Ishikawa (cell line): ENCODE data around the gene STEEP1.

Source experiments
- CEBPB ChIP-seq: IDR thresholded peaks from 2 replicates; pipeline ENCODE4 v1.6.1; 2012
- CREB1 ChIP-seq: IDR thresholded peaks from 2 replicates; pipeline ENCODE4 v1.6.1; 2012; ENCODE audit warnings: low read depth
- EGR1 ChIP-seq: IDR thresholded peaks from 2 replicates; pipeline ENCODE4 v1.6.1; 2012
- EP300 ChIP-seq: IDR thresholded peaks from 2 replicates; pipeline ENCODE4 v1.6.1; 2012; ENCODE audit warnings: borderline replicate concordance
- FOXM1 ChIP-seq: IDR thresholded peaks from 2 replicates; pipeline ENCODE4 v1.6.1; 2012; ENCODE audit warnings: low read depth, borderline replicate concordance
- MAX ChIP-seq: IDR thresholded peaks from 2 replicates; pipeline ENCODE4 v1.6.1; 2012
- NFIC ChIP-seq: IDR thresholded peaks from 2 replicates; pipeline ENCODE4 v1.6.1; 2012
- RAD21 ChIP-seq: IDR thresholded peaks from 2 replicates; pipeline ENCODE4 v1.6.1; 2012; ENCODE audit warnings: low read depth
- TAF1 ChIP-seq: IDR thresholded peaks from 2 replicates; pipeline ENCODE4 v1.6.1; 2012; ENCODE audit warnings: low read depth, mild to moderate bottlenecking
- TCF12 ChIP-seq: IDR thresholded peaks from 2 replicates; pipeline ENCODE4 v1.6.1; 2012; ENCODE audit warnings: low read depth
- TEAD4 ChIP-seq: IDR thresholded peaks from 2 replicates; pipeline ENCODE4 v1.6.1; 2012
- USF1 ChIP-seq: IDR thresholded peaks from 2 replicates; pipeline ENCODE4 v1.6.1; 2012
- YY1 ChIP-seq: IDR thresholded peaks from 2 replicates; pipeline ENCODE4 v1.6.1; 2012; ENCODE audit warnings: low read depth
- ZBTB7A ChIP-seq: IDR thresholded peaks from 2 replicates; pipeline ENCODE4 v1.6.1; 2012; ENCODE audit warnings: low read depth
- TF ChIP-seq, protein P1 (sequence below): IDR thresholded peaks from 2 replicates; pipeline ENCODE4 v1.6.1; 2012; ENCODE audit warnings: low read depth, mild to moderate bottlenecking

The STEEP1 gene

GRCh38 chrX:119565107-119565663 lies at the start of gene STEEP1:
STEEP1 (minus strand) TSS chrX:119565409; CDS start chrX:119565355, 54 bp downstream.
- TF ChIP-seq TCF12 (no peak), MAX (peak; percentile 80), ZBTB7A (no peak), FOXM1 (no peak), EP300 (no peak), YY1 (no peak), USF1 (peak; percentile 94), EGR1 (peak; percentile 39), CREB1 (peak; percentile 86), TAF1 (peak; percentile 45), NFIC (peak; percentile 22; the same call in 1 of the 2 replicates)

GRCh38 chrX:119614776-119615175 lies 49.6 kb upstream of the STEEP1 start:
- no peak for TF ChIP-seq RAD21
- no peak for TF ChIP-seq MAX
- TF ChIP-seq, protein P1, sequence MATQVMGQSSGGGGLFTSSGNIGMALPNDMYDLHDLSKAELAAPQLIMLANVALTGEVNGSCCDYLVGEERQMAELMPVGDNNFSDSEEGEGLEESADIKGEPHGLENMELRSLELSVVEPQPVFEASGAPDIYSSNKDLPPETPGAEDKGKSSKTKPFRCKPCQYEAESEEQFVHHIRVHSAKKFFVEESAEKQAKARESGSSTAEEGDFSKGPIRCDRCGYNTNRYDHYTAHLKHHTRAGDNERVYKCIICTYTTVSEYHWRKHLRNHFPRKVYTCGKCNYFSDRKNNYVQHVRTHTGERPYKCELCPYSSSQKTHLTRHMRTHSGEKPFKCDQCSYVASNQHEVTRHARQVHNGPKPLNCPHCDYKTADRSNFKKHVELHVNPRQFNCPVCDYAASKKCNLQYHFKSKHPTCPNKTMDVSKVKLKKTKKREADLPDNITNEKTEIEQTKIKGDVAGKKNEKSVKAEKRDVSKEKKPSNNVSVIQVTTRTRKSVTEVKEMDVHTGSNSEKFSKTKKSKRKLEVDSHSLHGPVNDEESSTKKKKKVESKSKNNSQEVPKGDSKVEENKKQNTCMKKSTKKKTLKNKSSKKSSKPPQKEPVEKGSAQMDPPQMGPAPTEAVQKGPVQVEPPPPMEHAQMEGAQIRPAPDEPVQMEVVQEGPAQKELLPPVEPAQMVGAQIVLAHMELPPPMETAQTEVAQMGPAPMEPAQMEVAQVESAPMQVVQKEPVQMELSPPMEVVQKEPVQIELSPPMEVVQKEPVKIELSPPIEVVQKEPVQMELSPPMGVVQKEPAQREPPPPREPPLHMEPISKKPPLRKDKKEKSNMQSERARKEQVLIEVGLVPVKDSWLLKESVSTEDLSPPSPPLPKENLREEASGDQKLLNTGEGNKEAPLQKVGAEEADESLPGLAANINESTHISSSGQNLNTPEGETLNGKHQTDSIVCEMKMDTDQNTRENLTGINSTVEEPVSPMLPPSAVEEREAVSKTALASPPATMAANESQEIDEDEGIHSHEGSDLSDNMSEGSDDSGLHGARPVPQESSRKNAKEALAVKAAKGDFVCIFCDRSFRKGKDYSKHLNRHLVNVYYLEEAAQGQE, result no peak
- TF ChIP-seq TAF1, result no peak
- no peak for TF ChIP-seq CEBPB
- no peak for TF ChIP-seq NFIC

DNA sequence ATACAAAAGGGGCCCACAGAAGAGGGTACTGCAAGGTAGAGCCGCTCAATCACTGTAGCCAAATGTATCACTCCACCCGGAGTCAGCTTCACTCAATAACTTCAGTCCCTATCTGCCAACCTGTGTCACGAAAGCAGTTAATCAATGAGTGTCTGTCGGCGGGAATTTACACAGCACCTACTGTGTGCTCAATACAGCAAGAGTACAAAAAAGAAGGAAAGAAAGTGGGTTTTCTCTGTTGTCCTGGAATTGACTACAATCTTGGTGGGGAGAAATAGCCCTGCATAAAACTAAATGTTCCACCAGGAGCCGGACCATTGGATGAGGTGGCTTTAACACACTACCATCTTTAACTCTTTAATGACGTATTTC lies 41.8 kb upstream of the STEEP1 start:
- TF ChIP-seq USF1, result no peak
- no peak for TF ChIP-seq NFIC
- no peak for TF ChIP-seq ZBTB7A
- no peak for TF ChIP-seq TEAD4
- TF ChIP-seq CREB1, result no peak
- no peak for TF ChIP-seq EGR1
- TF ChIP-seq YY1, result no peak
- TF ChIP-seq, protein P1, result no peak
- no peak for TF ChIP-seq RAD21
- TF ChIP-seq MAX, result no peak
- TF ChIP-seq TCF12, result no peak
- TF ChIP-seq CEBPB, result no peak
- no peak for TF ChIP-seq EP300
- no peak for TF ChIP-seq FOXM1
- no peak for TF ChIP-seq TAF1

DNA sequence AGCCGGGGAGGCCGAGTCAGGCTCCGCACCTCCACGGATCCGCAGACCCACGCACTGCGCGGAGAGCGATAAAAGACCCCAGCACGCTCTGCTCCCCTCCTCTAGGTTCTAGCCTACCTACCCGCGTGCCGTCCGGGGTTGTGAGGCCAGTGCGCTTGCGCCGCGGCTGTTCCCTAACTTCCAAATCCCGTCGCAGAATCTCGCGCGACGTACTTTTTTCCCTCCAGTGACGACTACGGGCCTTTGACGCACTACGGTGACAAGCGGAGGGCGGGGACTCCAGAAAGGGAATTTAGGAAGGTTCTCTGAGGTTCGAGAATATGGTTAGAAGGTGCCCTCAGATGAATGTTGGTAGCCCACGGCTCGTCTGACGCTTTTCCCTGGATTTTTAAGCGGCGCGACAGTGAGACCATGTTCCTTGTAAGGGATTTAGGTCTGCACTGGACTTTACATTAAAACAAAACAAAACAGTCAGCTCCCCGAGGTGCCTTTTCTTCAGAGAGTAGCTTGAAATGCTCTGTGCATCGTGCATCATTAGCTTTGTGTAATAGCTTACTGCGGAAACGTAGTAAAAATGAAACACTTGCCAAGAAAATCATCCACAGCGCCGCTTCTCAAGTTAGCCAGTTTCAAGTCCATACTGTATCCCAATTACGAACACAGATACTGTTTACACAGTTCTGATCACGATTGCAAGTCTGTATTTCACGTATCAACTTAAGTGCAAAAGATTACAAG lies 41.2 kb upstream of the STEEP1 start, which contains the start of gene NKRF:
TSS of gene NKRF (minus strand) at position 145 of the 738 bp plus-strand sequence.
- TF ChIP-seq, protein P1, result no peak
- TF ChIP-seq NFIC (no peak), EP300 (no peak), MAX (peak; percentile 86), RAD21 (no peak), ZBTB7A (no peak), FOXM1 (no peak), YY1 (no peak), TCF12 (0 out of 2 replicates have a peak, but pooled peaks have one; percentile 24), TEAD4 (no peak), USF1 (no peak), CEBPB (no peak), EGR1 (no peak), TAF1 (peak; percentile 68), CREB1 (peak; percentile 77)
